SK-N-SH (cell line): ENCODE data around the gene CSNK2A3. TPM values are rescaled to one million over a fixed set of nuclear protein-coding genes. Genes with fewer than 3 reads are reported as not detected.

Experiments
- CTCF ChIA-PET: fragments of 300-600, 350-600 bp; formaldehyde crosslinking; extraction: SDS; loops from one replicate; lab custom pipeline; 2021; lab: Yijun Ruan, JAX
- POLR2A ChIA-PET: fragments of 350-600 bp; sonication (Branson Sonifier 250); formaldehyde crosslinking; extraction: SDS; loops from one replicate; lab custom pipeline; 2020; ENCODE audit warnings: antibody characterized with exemption, inconsistent platforms; lab: Yijun Ruan, JAX
- DNase-seq: peaks from one replicate; pipeline ENCODE4 v3.0.0; 2012
- H2AFZ ChIP-seq: fragments of 200-600 bp; sonication (generic); 2 replicates; pipeline ENCODE4 v1.8.1; 2016; ENCODE audit warnings: antibody characterized with exemption, mild to moderate bottlenecking, low read depth
- H3F3A ChIP-seq: fragments of 200-600 bp; sonication (generic); replicated peaks from 2 replicates; pipeline ENCODE3; 2016; ENCODE audit warnings: antibody characterized with exemption, mild to moderate bottlenecking; ENCODE audit not compliant: insufficient read depth
- H3K27ac ChIP-seq, 2 experiments: fragments of 200-500 bp in 1 of 2; fragments of 200-600 bp in 1 of 2; sonication (Bioruptor generic) in 1 of 2; sonication (generic), shearing (Covaris generic) in 1 of 2; 2 replicates each; pipeline versions ENCODE4 v1.5.1 to v1.6.1; 2014 to 2016; ENCODE audit warnings: low read depth in 2 of 2, inconsistent platforms in 1 of 2, low read length in 1 of 2, mild to moderate bottlenecking in 1 of 2, mixed read lengths in 1 of 2
- H3K27me3 ChIP-seq: fragments of 200-600 bp; sonication (generic), shearing (Covaris generic); 2 replicates; pipeline ENCODE4 v1.6.1; 2016; ENCODE audit warnings: mixed run types; ENCODE audit not compliant: insufficient read depth
- H3K36me3 ChIP-seq, 2 experiments: fragments of 200-500 bp in 1 of 2; fragments of 200-600 bp in 1 of 2; sonication (Bioruptor generic) in 1 of 2; sonication (generic) in 1 of 2; replicated peaks in 1 of 2; 2 replicates each; pipeline versions ENCODE3 to v1.5.1; 2014 to 2016; ENCODE audit warnings: low read length in 1 of 2, mild to moderate bottlenecking in 1 of 2; ENCODE audit not compliant: insufficient read depth in 2 of 2, control insufficient read depth in 1 of 2
- H3K4me1 ChIP-seq, 2 experiments: fragments of 200-500 bp in 1 of 2; fragments of 200-600 bp in 1 of 2; sonication (Bioruptor generic) in 1 of 2; sonication (generic), shearing (Covaris generic) in 1 of 2; 2 replicates each; pipeline versions ENCODE4 v1.5.1 to v1.6.1; 2014 to 2016; ENCODE audit warnings: low read depth in 1 of 2, low read length in 1 of 2, mixed run types in 1 of 2; ENCODE audit not compliant: insufficient read depth in 2 of 2, control insufficient read depth in 1 of 2
- H3K4me2 ChIP-seq: fragments of 200-600 bp; sonication (generic), shearing (Covaris generic); 2 replicates; pipeline ENCODE4 v1.6.1; 2017; ENCODE audit warnings: mixed run types
- H3K4me3 ChIP-seq, 2 experiments: fragments of 200-500 bp in 1 of 2; fragments of 200-600 bp in 1 of 2; sonication (Bioruptor generic) in 1 of 2; sonication (generic), shearing (Covaris generic) in 1 of 2; 2 replicates each; pipeline versions ENCODE4 v1.5.1 to v1.8.1; 2014 to 2016; ENCODE audit warnings: low read depth in 2 of 2, inconsistent platforms in 1 of 2, low read length in 1 of 2, mild to moderate bottlenecking in 1 of 2, mixed read lengths in 1 of 2, moderate library complexity in 1 of 2
- H3K79me2 ChIP-seq: fragments of 200-600 bp; sonication (generic); 2 replicates; pipeline ENCODE4 v1.8.1; 2017; ENCODE audit warnings: mild to moderate bottlenecking; ENCODE audit not compliant: insufficient read depth
- H3K9ac ChIP-seq: fragments of 200-600 bp; sonication (generic); 2 replicates; pipeline ENCODE4 v1.6.1; 2017; ENCODE audit warnings: mixed run types
- H3K9me2 ChIP-seq: fragments of 200-600 bp; sonication (generic); 2 replicates; pipeline ENCODE4 v1.6.1; 2017; ENCODE audit warnings: mixed run types
- H3K9me3 ChIP-seq: fragments of 200-600 bp; sonication (generic); 2 replicates; pipeline ENCODE4 v1.6.1; 2017; ENCODE audit warnings: mixed run types, mild to moderate bottlenecking, moderate library complexity
- H4K20me1 ChIP-seq: fragments of 200-600 bp; sonication (generic); 2 replicates; pipeline ENCODE4 v1.6.1; 2017; ENCODE audit warnings: mild to moderate bottlenecking, mixed run types; ENCODE audit not compliant: insufficient read depth
- EZH2phosphoT487 ChIP-seq: fragments of 200-600 bp; sonication (generic); IDR thresholded peaks from 2 replicates; pipeline ENCODE4 v1.6.1; 2017; ENCODE audit warnings: low read depth, mixed run types, mild to moderate bottlenecking, antibody characterized with exemption, moderate library complexity, borderline replicate concordance
- FOSL2 ChIP-seq: IDR thresholded peaks from 2 replicates; pipeline ENCODE4 v1.4.0; 2012; ENCODE audit warnings: low read depth, mild to moderate bottlenecking, moderate library complexity, borderline replicate concordance
- GABPA ChIP-seq: IDR thresholded peaks from 2 replicates; pipeline ENCODE4 v1.4.0; 2012; ENCODE audit warnings: low read depth, mild to moderate bottlenecking
- GATA2 ChIP-seq: sonication (generic); formaldehyde crosslinking; IDR thresholded peaks from 2 replicates; pipeline ENCODE4 v1.5.0; 2020; ENCODE audit warnings: mild to moderate bottlenecking, missing genetic modification reagents
- JUND ChIP-seq: IDR thresholded peaks from 2 replicates; pipeline ENCODE4 v1.4.0; 2012
- MXI1 ChIP-seq: IDR thresholded peaks from 2 replicates; pipeline ENCODE4 v1.6.1; 2012; ENCODE audit warnings: mild to moderate bottlenecking, low read depth, low read length, improper control_type of control experiment
- NRF1 ChIP-seq: IDR thresholded peaks from 2 replicates; pipeline ENCODE4 v1.6.1; 2012; ENCODE audit warnings: low read depth, mild to moderate bottlenecking, low read length
- POLR2AphosphoS5 ChIP-seq: IDR thresholded peaks from 2 replicates; pipeline ENCODE4 v1.6.1; 2012; ENCODE audit warnings: low read depth, low read length
- RFX5 ChIP-seq: IDR thresholded peaks from 2 replicates; pipeline ENCODE4 v1.6.1; 2012; ENCODE audit warnings: mild to moderate bottlenecking, improper control_type of control experiment, low read length
- RXRA ChIP-seq: IDR thresholded peaks from 2 replicates; pipeline ENCODE4 v1.4.0; 2012; ENCODE audit warnings: low read depth, mild to moderate bottlenecking, borderline replicate concordance
- SIN3A ChIP-seq: IDR thresholded peaks from 2 replicates; pipeline ENCODE4 v1.6.1; 2012; ENCODE audit warnings: low read depth, mild to moderate bottlenecking, low read length, moderate library complexity, borderline replicate concordance
- SMC3 ChIP-seq: IDR thresholded peaks from 2 replicates; pipeline ENCODE4 v1.6.1; 2012; ENCODE audit warnings: low read depth, low read length, improper control_type of control experiment
- TAF1 ChIP-seq: IDR thresholded peaks from 2 replicates; pipeline ENCODE4 v1.6.1; 2012; ENCODE audit warnings: low read depth, mild to moderate bottlenecking, low read length, moderate library complexity, borderline replicate concordance
- TCF12 ChIP-seq: IDR thresholded peaks from 2 replicates; pipeline ENCODE4 v1.4.0; 2012
- TEAD4 ChIP-seq: IDR thresholded peaks from 2 replicates; pipeline ENCODE4 v1.4.0; 2012; ENCODE audit warnings: mild to moderate bottlenecking, borderline replicate concordance; ENCODE audit not compliant: insufficient read depth
- WGBS: methylation state at CpG from one replicate; pipeline ENCODE4 v1.1.6; 2017; ENCODE audit warnings: low lambda C conversion rate; 5-methylcytosine and 5-hydroxymethylcytosine counted together
- polyA plus RNA-seq, 3 experiments: library from polyadenylated mRNA; depleted of rRNA; stranded (reverse); fragments of >200 nt; gene quantifications; 2 replicates each; pipeline ENCODE4 v1.2.3, GENCODE V29; 2012
- TF ChIP-seq, protein P1 (sequence below): IDR thresholded peaks from 2 replicates; pipeline ENCODE4 v1.4.0; 2012; ENCODE audit warnings: low read depth, borderline replicate concordance
- TF ChIP-seq, protein P2 (sequence below): IDR thresholded peaks from 2 replicates; pipeline ENCODE4 v1.4.0; 2012; ENCODE audit warnings: low read depth
- TF ChIP-seq, protein P3 (sequence below): IDR thresholded peaks from 2 replicates; pipeline ENCODE4 v1.6.1; 2012; ENCODE audit warnings: mild to moderate bottlenecking, low read depth, low read length, moderate library complexity

The CSNK2A3 gene
- polyA plus RNA-seq, 1 of the 3 experiments (the other 2 are of a cell fraction), result 0.31 TPM

DNA sequence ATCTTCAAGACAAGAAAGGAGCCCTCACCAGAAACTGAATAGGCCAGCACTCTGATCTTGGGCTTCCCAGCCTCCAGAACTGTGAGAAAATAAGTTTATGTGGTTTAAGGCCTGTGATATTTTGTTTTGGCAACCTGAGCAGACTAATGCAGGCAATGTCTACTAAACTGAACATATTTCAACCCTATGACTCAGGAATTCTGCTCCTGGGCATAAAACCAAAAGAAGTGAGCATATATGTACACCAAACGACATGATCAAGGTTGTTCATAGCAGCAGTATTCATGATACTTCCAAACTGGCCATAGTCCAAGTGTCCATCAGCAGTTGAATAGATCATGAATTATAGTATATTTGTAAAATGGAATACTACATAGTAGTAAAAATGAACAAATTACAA lies 29.0 kb downstream of the CSNK2A3 start:
- Histone ChIP-seq H3K9me2 (no peaks in the 10 kb centered on the region), H3K27me3 (no peaks in the 10 kb centered on the region), H3F3A (no peaks in the 10 kb centered on the region), H3K9ac (no peak overlapping the region), H3K79me2 (no peaks in the 10 kb centered on the region), H3K4me1 (no peaks in the 10 kb centered on the region), H2AFZ (no peak overlapping the region), H3K9me3 (no peaks in the 10 kb centered on the region), H3K4me2 (no peak overlapping the region), H3K36me3 (no peaks in the 10 kb centered on the region), H3K4me3 (no peak overlapping the region), H3K27ac (no peak overlapping the region), H4K20me1 (no peaks in the 10 kb centered on the region)
- TF ChIP-seq RXRA, result no peak
- no peak for TF ChIP-seq FOSL2
- no peak for TF ChIP-seq TEAD4
- TF ChIP-seq RFX5, result no peak
- no peak for TF ChIP-seq TAF1
- TF ChIP-seq SIN3A, result no peak
- no peak for TF ChIP-seq GATA2 (CRISPR knock-in tag)
- CTCF ChIA-PET, result no interaction called here
- no peak for DNase-seq
- WGBS, result 17% methylated on average over 1 of the region's 1 CpG
- POLR2A ChIA-PET, result no interaction called here

DNA sequence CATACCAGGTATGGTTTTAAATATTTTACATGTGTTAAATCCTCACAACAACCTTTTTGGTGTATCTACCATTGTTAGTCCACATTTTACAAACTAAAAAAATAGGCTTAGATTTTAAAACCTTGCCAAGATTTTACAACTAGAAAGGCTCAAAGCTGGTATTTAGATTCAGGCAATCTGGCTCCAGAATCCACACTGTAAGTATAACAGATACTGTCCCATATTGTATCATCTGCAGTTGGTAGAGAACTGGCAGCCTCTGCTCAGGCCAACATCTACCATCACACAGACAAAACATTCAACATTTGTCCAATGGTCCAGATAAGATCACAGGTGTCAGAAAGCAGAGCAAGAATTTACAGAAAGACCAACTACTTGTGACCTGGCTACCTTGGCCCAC lies 30.9 kb downstream of the CSNK2A3 start:
- Histone ChIP-seq H4K20me1 (no peaks in the 10 kb centered on the region), H2AFZ (no peak overlapping the region), H3K4me2 (no peak overlapping the region)
- TF ChIP-seq, protein P1, sequence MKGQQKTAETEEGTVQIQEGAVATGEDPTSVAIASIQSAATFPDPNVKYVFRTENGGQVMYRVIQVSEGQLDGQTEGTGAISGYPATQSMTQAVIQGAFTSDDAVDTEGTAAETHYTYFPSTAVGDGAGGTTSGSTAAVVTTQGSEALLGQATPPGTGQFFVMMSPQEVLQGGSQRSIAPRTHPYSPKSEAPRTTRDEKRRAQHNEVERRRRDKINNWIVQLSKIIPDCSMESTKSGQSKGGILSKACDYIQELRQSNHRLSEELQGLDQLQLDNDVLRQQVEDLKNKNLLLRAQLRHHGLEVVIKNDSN, result no peak
- TF ChIP-seq GATA2 (CRISPR knock-in tag) (no peak), SMC3 (no peak), EZH2phosphoT487 (no peak), POLR2AphosphoS5 (no peak)
- TF ChIP-seq, all 33 proteins: peak for 0
- ChIA-PET CTCF (no interaction called here), POLR2A (no interaction called here)
- Histone ChIP-seq H3K4me3 (no peak overlapping the region), H3K36me3 (no peaks in the 10 kb centered on the region), H3K9me2 (no peaks in the 10 kb centered on the region), H3K79me2 (no peaks in the 10 kb centered on the region), H3K27ac (no peak overlapping the region), H3K9ac (no peak overlapping the region), H3K4me1 (no peaks in the 10 kb centered on the region), H3K9me3 (no peaks in the 10 kb centered on the region), H3F3A (no peaks in the 10 kb centered on the region), H3K27me3 (no peaks in the 10 kb centered on the region)
- no peak for DNase-seq

DNA sequence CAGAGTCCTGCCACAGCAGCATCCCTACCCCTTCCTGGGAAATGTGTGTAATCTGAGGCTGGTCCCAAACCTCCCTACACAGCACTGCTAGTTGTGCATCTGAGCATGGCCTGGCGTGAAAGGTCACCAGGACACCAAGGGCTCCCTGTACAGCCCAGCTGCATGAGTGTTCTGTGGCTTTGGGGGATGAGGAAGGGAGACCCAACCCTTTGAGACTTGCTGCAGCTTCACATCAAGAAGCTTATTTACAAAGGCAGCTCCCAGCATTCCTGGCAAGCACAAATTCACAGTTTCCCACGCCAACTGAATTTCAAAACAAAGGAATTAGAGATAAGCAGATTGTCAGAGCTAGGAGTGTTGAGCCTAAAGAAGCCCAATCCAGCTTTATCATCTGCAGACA lies 32.2 kb downstream of the CSNK2A3 start:
- H3K4me1 ChIP-seq, result no peaks in the 10 kb centered on the region
- no peak overlapping the region for H3K9ac ChIP-seq
- no peak overlapping the region for H3K4me2 ChIP-seq
- no peaks in the 10 kb centered on the region for H3K36me3 ChIP-seq
- no peaks in the 10 kb centered on the region for H3K27me3 ChIP-seq
- no peak overlapping the region for H3K4me3 ChIP-seq
- H3K9me3 ChIP-seq, result no peaks in the 10 kb centered on the region
- H2AFZ ChIP-seq, result no peak overlapping the region
- no peaks in the 10 kb centered on the region for H3F3A ChIP-seq
- no peaks in the 10 kb centered on the region for H3K9me2 ChIP-seq
- no peak overlapping the region for H3K27ac ChIP-seq
- no peak for DNase-seq
- H3K79me2 ChIP-seq, result no peaks in the 10 kb centered on the region
- CTCF ChIA-PET, result no interaction called here
- WGBS, result 30% methylated on average over 2 of the region's 2 CpGs
- H4K20me1 ChIP-seq, result no peaks in the 10 kb centered on the region
- POLR2A ChIA-PET, result interaction anchor here (1.1 kb wide), 1 partner anchor 25 kb away, joined by 5 read pairs; no protein-coding TSS in a partner anchor
- TF ChIP-seq, protein P2, sequence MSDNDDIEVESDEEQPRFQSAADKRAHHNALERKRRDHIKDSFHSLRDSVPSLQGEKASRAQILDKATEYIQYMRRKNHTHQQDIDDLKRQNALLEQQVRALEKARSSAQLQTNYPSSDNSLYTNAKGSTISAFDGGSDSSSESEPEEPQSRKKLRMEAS, result no peak
- TF ChIP-seq TCF12 (no peak), GABPA (no peak), SIN3A (no peak), MXI1 (no peak), NRF1 (no peak), JUND (no peak), SMC3 (no peak)
- TF ChIP-seq, protein P1, result no peak
- TF ChIP-seq, protein P3, sequence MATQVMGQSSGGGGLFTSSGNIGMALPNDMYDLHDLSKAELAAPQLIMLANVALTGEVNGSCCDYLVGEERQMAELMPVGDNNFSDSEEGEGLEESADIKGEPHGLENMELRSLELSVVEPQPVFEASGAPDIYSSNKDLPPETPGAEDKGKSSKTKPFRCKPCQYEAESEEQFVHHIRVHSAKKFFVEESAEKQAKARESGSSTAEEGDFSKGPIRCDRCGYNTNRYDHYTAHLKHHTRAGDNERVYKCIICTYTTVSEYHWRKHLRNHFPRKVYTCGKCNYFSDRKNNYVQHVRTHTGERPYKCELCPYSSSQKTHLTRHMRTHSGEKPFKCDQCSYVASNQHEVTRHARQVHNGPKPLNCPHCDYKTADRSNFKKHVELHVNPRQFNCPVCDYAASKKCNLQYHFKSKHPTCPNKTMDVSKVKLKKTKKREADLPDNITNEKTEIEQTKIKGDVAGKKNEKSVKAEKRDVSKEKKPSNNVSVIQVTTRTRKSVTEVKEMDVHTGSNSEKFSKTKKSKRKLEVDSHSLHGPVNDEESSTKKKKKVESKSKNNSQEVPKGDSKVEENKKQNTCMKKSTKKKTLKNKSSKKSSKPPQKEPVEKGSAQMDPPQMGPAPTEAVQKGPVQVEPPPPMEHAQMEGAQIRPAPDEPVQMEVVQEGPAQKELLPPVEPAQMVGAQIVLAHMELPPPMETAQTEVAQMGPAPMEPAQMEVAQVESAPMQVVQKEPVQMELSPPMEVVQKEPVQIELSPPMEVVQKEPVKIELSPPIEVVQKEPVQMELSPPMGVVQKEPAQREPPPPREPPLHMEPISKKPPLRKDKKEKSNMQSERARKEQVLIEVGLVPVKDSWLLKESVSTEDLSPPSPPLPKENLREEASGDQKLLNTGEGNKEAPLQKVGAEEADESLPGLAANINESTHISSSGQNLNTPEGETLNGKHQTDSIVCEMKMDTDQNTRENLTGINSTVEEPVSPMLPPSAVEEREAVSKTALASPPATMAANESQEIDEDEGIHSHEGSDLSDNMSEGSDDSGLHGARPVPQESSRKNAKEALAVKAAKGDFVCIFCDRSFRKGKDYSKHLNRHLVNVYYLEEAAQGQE, result no peak
